Measurements from ENCODE around the gene CD68.

- TF ChIP-seq EZH2phosphoT487 (IDR thresholded peaks at IDR 0.05; ENCODE audit: low read depth, severe bottlenecking, unreplicated experiment) (no peak), CTCF (IDR thresholded peaks at IDR 0.05; ENCODE audit: poor library complexity) (no peak)
Observed at GRCh38 chr17:7593296-7593695, 13.9 kb downstream of the CD68 start.
